ENCODE data around the gene TUBB2A.
"Not testable (repeated sequence)": the region's sequence is repeated elsewhere in the genome, so short reads cannot be mapped to it uniquely, and the experiment has no call there.

Gene TUBB2A

GRCh38 chr6:3151691-3152090, 5.7 kb downstream of the TUBB2A start:
- no peak for DNase-seq

GRCh38 chr6:3147914-3148757, 9.2 kb downstream of the TUBB2A start:
- DNase-seq = no peak

GRCh38 chr6:3144571-3144970, 12.8 kb downstream of the TUBB2A start:
- DNase-seq = no peak

- DNase-seq = no peak
Observed at GRCh38 chr6:3143158-3143557, 14.2 kb downstream of the TUBB2A start.

- no peak for DNase-seq
Observed at GRCh38 chr6:3142536-3142935, 14.8 kb downstream of the TUBB2A start.

GRCh38 chr6:3140201-3140600, 17.1 kb downstream of the TUBB2A start:
- DNase-seq = no peak

- no peak for DNase-seq
Observed at GRCh38 chr6:3139090-3139903, 18.0 kb downstream of the TUBB2A start.

- DNase-seq = no peak
Observed at GRCh38 chr6:3138341-3138740, 19.0 kb downstream of the TUBB2A start.

GRCh38 chr6:3137873-3138272, 19.5 kb downstream of the TUBB2A start:
- DNase-seq = not testable (repeated sequence)

GRCh38 chr6:3137057-3137777, 20.1 kb downstream of the TUBB2A start:
- DNase-seq = no peak

- no peak for DNase-seq
Observed at GRCh38 chr6:3136292-3137011, 20.9 kb downstream of the TUBB2A start.

GRCh38 chr6:3135668-3136291, 21.6 kb downstream of the TUBB2A start:
- DNase-seq = no peak

- DNase-seq = no peak
Observed at GRCh38 chr6:3133515-3133914, 23.8 kb downstream of the TUBB2A start.

GRCh38 chr6:3131695-3132094, 25.6 kb downstream of the TUBB2A start:
- no peak for DNase-seq

GRCh38 chr6:3128356-3129108, 28.8 kb downstream of the TUBB2A start:
- DNase-seq = no peak

GRCh38 chr6:3125815-3126214, 31.5 kb downstream of the TUBB2A start:
- no peak for DNase-seq

- no peak for DNase-seq
Observed at GRCh38 chr6:3124667-3125066, 32.7 kb downstream of the TUBB2A start.

- DNase-seq = no peak
Observed at GRCh38 chr6:3122823-3123182, 34.5 kb downstream of the TUBB2A start.

- DNase-seq = no peak
Observed at GRCh38 chr6:3120765-3121089, 36.6 kb downstream of the TUBB2A start.

GRCh38 chr6:3119040-3119723, 38.2 kb downstream of the TUBB2A start:
- no peak for DNase-seq
